Endodermal cell (in vitro differentiated cells): ENCODE measurements around the gene C1QTNF6. TPM values are rescaled to one million over a fixed set of nuclear protein-coding genes. Genes with fewer than 3 reads are reported as not detected.
"Not testable (repeated sequence)": the region's sequence is repeated elsewhere in the genome, so short reads cannot be mapped to it uniquely, and the experiment has no call there.

Source experiments
- DNase-seq: peaks from one replicate; pipeline ENCODE4 v3.0.0-alpha.2; 2017
- H3K27ac ChIP-seq: 2 replicates; pipeline ENCODE4 v1.5.1; 2013; ENCODE audit warnings: mild to moderate bottlenecking, low read depth, low read length, moderate library complexity
- H3K27me3 ChIP-seq: 2 replicates; pipeline ENCODE4 v1.6.1; 2013; ENCODE audit warnings: mild to moderate bottlenecking, low read length, moderate library complexity; ENCODE audit not compliant: insufficient read depth, control insufficient read depth, poor library complexity, severe bottlenecking
- H3K36me3 ChIP-seq: 2 replicates; pipeline ENCODE4 v1.7.0; 2013; ENCODE audit warnings: mild to moderate bottlenecking, low read length, moderate library complexity; ENCODE audit not compliant: control insufficient read depth, insufficient read depth
- H3K4me1 ChIP-seq: one replicate; pipeline ENCODE4 v1.7.0; 2013; ENCODE audit warnings: low read length; ENCODE audit not compliant: control insufficient read depth, insufficient read depth
- H3K4me3 ChIP-seq: 2 replicates; pipeline ENCODE4 v1.5.1; 2013; ENCODE audit warnings: mild to moderate bottlenecking, low read length, moderate library complexity
- H3K9ac ChIP-seq: 2 replicates; pipeline ENCODE4 v1.6.1; 2013; ENCODE audit warnings: mild to moderate bottlenecking, low read length, moderate library complexity; ENCODE audit not compliant: poor library complexity, severe bottlenecking; ENCODE audit errors: extremely low read depth
- H3K9me3 ChIP-seq: 2 replicates; pipeline ENCODE4 v1.6.1; 2013; ENCODE audit warnings: mild to moderate bottlenecking, low read length, moderate library complexity; ENCODE audit not compliant: control insufficient read depth
- H3K27ac Mint-ChIP-seq: 2 replicates; pipeline ENCODE4 v1.8.0; 2020; ENCODE audit warnings: mixed read lengths
- H3K27me3 Mint-ChIP-seq: 2 replicates; pipeline ENCODE4 v1.8.0; 2021; ENCODE audit warnings: mild to moderate bottlenecking, mixed read lengths; ENCODE audit not compliant: insufficient read depth
- H3K36me3 Mint-ChIP-seq: 2 replicates; pipeline ENCODE4 v1.8.0; 2020; ENCODE audit warnings: low read depth, mixed read lengths
- H3K4me1 Mint-ChIP-seq: 2 replicates; pipeline ENCODE4 v1.8.0; 2020; ENCODE audit warnings: mixed read lengths
- H3K4me3 Mint-ChIP-seq: 2 replicates; pipeline ENCODE4 v1.8.0; 2020; ENCODE audit warnings: mild to moderate bottlenecking, moderate library complexity, mixed read lengths
- H3K9me3 Mint-ChIP-seq: 2 replicates; pipeline ENCODE4 v1.8.0; 2020; ENCODE audit warnings: mild to moderate bottlenecking, mixed read lengths
- WGBS, 2 experiments: methylation state at CpG; one replicate each; pipeline versions ENCODE4 v1.1.5 to v1.1.7; 2013; ENCODE audit warnings: missing lambda C conversion rate in 2 of 2, mixed read lengths in 1 of 2; ENCODE audit not compliant: insufficient coverage in 1 of 2, insufficient read length in 1 of 2; 5-methylcytosine and 5-hydroxymethylcytosine counted together
- total RNA-seq, 2 donors: library from RNA; stranded (reverse); fragmentation: NEBNext Ultra II Directional in 1 of 2; extraction: Animal tissue kit (Norgen Biotek cat#: 25700) in 1 of 2; gene quantifications; 2 replicates in 1 of 2; 3 replicates in 1 of 2; pipeline ENCODE4 v1.2.1, GENCODE V29; 2021
- TF ChIP-seq, protein P1 (sequence below): fragments of 200-600 bp; sonication (generic); conservative IDR thresholded peaks from 2 replicates; pipeline ENCODE4 v1.5.0; 2021; ENCODE audit warnings: antibody characterized with exemption, mild to moderate bottlenecking

The C1QTNF6 gene
- total RNA-seq, 2 donors from 2014 or later = 15.5 to 16.9 TPM

DNA sequence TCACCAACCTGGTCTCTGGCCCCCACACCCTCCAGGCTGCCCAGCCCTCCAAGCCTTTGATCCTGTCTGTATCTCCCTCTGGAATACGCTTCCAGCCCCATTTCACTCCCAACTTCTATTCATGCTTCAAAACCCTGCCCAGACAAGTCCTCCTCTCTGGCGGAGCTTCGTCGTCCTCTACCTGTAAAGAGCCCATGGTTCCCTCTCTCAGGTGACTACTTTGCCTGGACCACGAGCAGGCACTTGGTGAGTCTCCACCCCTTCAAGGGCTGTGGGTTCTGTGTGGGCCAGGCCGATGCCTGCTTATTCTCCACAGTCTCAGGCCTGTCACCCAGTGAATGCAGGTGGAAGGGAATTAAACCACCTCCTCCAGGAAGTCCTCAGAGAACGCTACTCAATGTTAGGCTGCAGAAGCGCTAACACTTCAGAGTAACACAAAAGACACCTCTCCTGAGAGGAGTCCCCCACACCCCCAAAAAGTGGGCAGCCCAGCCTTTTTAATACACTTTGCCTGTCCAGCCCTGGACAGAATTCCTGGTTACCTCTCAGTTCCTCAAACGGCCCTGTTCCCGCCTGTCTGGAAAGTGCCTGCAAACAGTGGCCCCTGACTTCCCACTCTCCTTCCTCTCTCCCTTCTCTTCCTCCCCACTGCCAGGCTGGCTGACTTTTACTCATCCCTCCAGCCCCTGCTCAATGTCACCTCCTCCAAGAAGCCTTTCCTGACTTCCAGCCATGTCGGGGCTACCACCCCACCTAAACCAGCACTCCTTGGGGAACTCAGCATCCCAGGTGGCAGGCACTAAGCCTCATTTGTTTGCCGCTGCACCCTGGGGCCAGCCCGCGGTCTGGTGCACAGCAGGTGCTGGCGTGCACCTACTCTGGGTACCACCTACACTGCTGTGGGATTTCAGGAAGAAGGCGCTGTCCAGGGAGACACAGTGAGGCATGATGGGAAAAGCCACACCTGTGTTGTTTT, 47.0 kb upstream of the C1QTNF6 start:
- H3K4me1 Mint-ChIP-seq = peaks cover 8% of the 10 kb centered on the region
- no peaks in the 10 kb centered on the region for H3K27me3 Mint-ChIP-seq
- Histone ChIP-seq H3K4me1 (no peaks in the 10 kb centered on the region), H3K36me3 (no peaks in the 10 kb centered on the region), H3K9me3 (no peaks in the 10 kb centered on the region), H3K27ac (no peak overlapping the region), H3K9ac (no peak overlapping the region), H3K4me3 (no peak overlapping the region), H3K27me3 (no peaks in the 10 kb centered on the region)
- H3K4me3 Mint-ChIP-seq = no peak overlapping the region
- no peak overlapping the region for H3K27ac Mint-ChIP-seq
- WGBS, 2 experiments = 85 to 89% methylated on average over 11 to 16 of the region's 16 CpGs
- TF ChIP-seq, protein P1, sequence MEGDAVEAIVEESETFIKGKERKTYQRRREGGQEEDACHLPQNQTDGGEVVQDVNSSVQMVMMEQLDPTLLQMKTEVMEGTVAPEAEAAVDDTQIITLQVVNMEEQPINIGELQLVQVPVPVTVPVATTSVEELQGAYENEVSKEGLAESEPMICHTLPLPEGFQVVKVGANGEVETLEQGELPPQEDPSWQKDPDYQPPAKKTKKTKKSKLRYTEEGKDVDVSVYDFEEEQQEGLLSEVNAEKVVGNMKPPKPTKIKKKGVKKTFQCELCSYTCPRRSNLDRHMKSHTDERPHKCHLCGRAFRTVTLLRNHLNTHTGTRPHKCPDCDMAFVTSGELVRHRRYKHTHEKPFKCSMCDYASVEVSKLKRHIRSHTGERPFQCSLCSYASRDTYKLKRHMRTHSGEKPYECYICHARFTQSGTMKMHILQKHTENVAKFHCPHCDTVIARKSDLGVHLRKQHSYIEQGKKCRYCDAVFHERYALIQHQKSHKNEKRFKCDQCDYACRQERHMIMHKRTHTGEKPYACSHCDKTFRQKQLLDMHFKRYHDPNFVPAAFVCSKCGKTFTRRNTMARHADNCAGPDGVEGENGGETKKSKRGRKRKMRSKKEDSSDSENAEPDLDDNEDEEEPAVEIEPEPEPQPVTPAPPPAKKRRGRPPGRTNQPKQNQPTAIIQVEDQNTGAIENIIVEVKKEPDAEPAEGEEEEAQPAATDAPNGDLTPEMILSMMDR = no peak
- H3K36me3 Mint-ChIP-seq = no peaks in the 10 kb centered on the region
- peak; percentile 40 for DNase-seq
- H3K9me3 Mint-ChIP-seq = no peaks in the 10 kb centered on the region

GRCh38 chr22:37233751-37234631, 45.9 kb upstream of the C1QTNF6 start:
- no peaks in the 10 kb centered on the region for H3K9me3 Mint-ChIP-seq
- TF ChIP-seq, protein P1 = no peak
- no peaks in the 10 kb centered on the region for H3K27me3 Mint-ChIP-seq
- no peaks in the 10 kb centered on the region for H3K27me3 ChIP-seq
- no peaks in the 10 kb centered on the region for H3K4me1 ChIP-seq
- H3K36me3 Mint-ChIP-seq = no peaks in the 10 kb centered on the region
- H3K4me1 Mint-ChIP-seq = peaks cover 8% of the 10 kb centered on the region
- no peak overlapping the region for H3K27ac Mint-ChIP-seq
- H3K36me3 ChIP-seq = no peaks in the 10 kb centered on the region
- no peak overlapping the region for H3K4me3 ChIP-seq
- H3K27ac ChIP-seq = no peak overlapping the region
- no peaks in the 10 kb centered on the region for H3K9me3 ChIP-seq
- WGBS, 2 experiments = 87 to 93% methylated on average over 21 to 27 of the region's 27 CpGs
- H3K4me3 Mint-ChIP-seq = no peak overlapping the region
- peak; percentile 40 for DNase-seq
- no peak overlapping the region for H3K9ac ChIP-seq

GRCh38 chr22:37233371-37233750, 45.3 kb upstream of the C1QTNF6 start:
- WGBS, 2 experiments = 94% methylated on average over 9 to 12 of the region's 12 CpGs
- not testable (repeated sequence) for H3K36me3 Mint-ChIP-seq, H3K9ac ChIP-seq, H3K9me3 Mint-ChIP-seq, H3K4me1 ChIP-seq, H3K36me3 ChIP-seq, H3K4me3 ChIP-seq, H3K27ac ChIP-seq, H3K27me3 ChIP-seq, H3K9me3 ChIP-seq, H3K4me3 Mint-ChIP-seq, H3K27ac Mint-ChIP-seq, DNase-seq, H3K4me1 Mint-ChIP-seq, H3K27me3 Mint-ChIP-seq
